HG03064 (cell line): ENCODE data around the gene PRKD1.

Experiments used
- ATAC-seq: cut with Tn5 transposase; IDR thresholded peaks from one replicate; pipeline ENCODE4 v1.9.1; 2021; ENCODE audit warnings: low read depth; ENCODE audit not compliant: unreplicated experiment

The PRKD1 gene

GRCh38 chr14:29548948-29549370 is 378.7 kb downstream of the PRKD1 start:
- ATAC-seq = no peak

GRCh38 chr14:29545714-29546113 is 381.9 kb downstream of the PRKD1 start:
- no peak for ATAC-seq

GRCh38 chr14:29536886-29537511 is 390.6 kb downstream of the PRKD1 start:
- ATAC-seq = no peak

- ATAC-seq = no peak
These were observed 398.2 kb downstream of the PRKD1 start for GRCh38 chr14:29529418-29529817.

GRCh38 chr14:29528889-29529288 is 398.8 kb downstream of the PRKD1 start:
- no peak for ATAC-seq

GRCh38 chr14:29527286-29527685 is 400.4 kb downstream of the PRKD1 start:
- no peak for ATAC-seq
